GM23338 (cell line): ENCODE results near the gene KCNMA1. TPM values are rescaled to one million over a fixed set of nuclear protein-coding genes. Genes with fewer than 3 reads are reported as not detected.

Experiments used
- ATAC-seq: fragments of 200-7000 bp; cut with Tn5 transposase; 3 replicates; pipeline ENCODE4 v1.9.1; 2020
- DNase-seq: peaks from one replicate; pipeline ENCODE4 v3.0.0-alpha.2; 2015; ENCODE audit warnings: low spot score
- H2AFZ ChIP-seq: fragments of 200-600 bp; sonication (generic); 2 replicates; pipeline ENCODE4 v1.8.0; 2016; ENCODE audit warnings: antibody characterized with exemption, mild to moderate bottlenecking, moderate library complexity
- H3F3A ChIP-seq: fragments of 200-600 bp; sonication (generic); replicated peaks from 2 replicates; pipeline ENCODE4 v1.8.0; 2017; ENCODE audit warnings: antibody characterized with exemption, mixed run types, low read depth
- H3K27ac ChIP-seq: fragments of 200-600 bp; sonication (generic); 2 replicates; pipeline ENCODE4 v1.6.1; 2016; ENCODE audit warnings: low read depth
- H3K27me3 ChIP-seq: fragments of 200-600 bp; sonication (generic); 2 replicates; pipeline ENCODE4 v1.8.0; 2016; ENCODE audit warnings: mild to moderate bottlenecking, mixed run types, moderate library complexity; ENCODE audit not compliant: insufficient read depth
- H3K36me3 ChIP-seq: fragments of 200-600 bp; sonication (generic); 2 replicates; pipeline ENCODE4 v1.8.0; 2016; ENCODE audit warnings: mild to moderate bottlenecking; ENCODE audit not compliant: insufficient read depth
- H3K4me1 ChIP-seq: fragments of 200-600 bp; sonication (generic); 2 replicates; pipeline ENCODE4 v1.8.0; 2016; ENCODE audit warnings: mild to moderate bottlenecking, moderate library complexity; ENCODE audit not compliant: insufficient read depth
- H3K4me2 ChIP-seq: fragments of 200-600 bp; sonication (generic); 2 replicates; pipeline ENCODE4 v1.7.1; 2017; ENCODE audit warnings: mixed run types
- H3K4me3 ChIP-seq: fragments of 200-600 bp; sonication (generic); 2 replicates; pipeline ENCODE4 v1.6.1; 2016; ENCODE audit warnings: mixed run types
- H3K79me2 ChIP-seq: fragments of 200-600 bp; sonication (generic); replicated peaks from 2 replicates; pipeline ENCODE4 v1.8.0; 2017; ENCODE audit warnings: mild to moderate bottlenecking; ENCODE audit not compliant: insufficient read depth
- H3K9me2 ChIP-seq: fragments of 200-600 bp; sonication (generic); 2 replicates; pipeline ENCODE4 v1.8.0; 2017; ENCODE audit not compliant: insufficient read depth
- H4K20me1 ChIP-seq: fragments of 200-600 bp; sonication (generic); replicated peaks from 2 replicates; pipeline ENCODE4 v1.8.0; 2017; ENCODE audit warnings: mild to moderate bottlenecking; ENCODE audit not compliant: insufficient read depth
- H3K27ac Mint-ChIP-seq: 2 replicates; pipeline ENCODE4 v1.8.0; 2020; ENCODE audit warnings: inconsistent platforms, mild to moderate bottlenecking, moderate library complexity, mixed read lengths
- H3K27me3 Mint-ChIP-seq: 3 replicates; pipeline ENCODE4 v1.8.0; 2022; ENCODE audit warnings: low read depth, mild to moderate bottlenecking, moderate library complexity, mixed read lengths, inconsistent platforms; ENCODE audit not compliant: insufficient read depth, poor library complexity
- H3K36me3 Mint-ChIP-seq: 3 replicates; pipeline ENCODE4 v1.8.0; 2021; ENCODE audit warnings: low read depth, mild to moderate bottlenecking, inconsistent platforms, moderate library complexity, mixed read lengths
- H3K4me1 Mint-ChIP-seq: 3 replicates; pipeline ENCODE4 v1.8.0; 2020; ENCODE audit warnings: mild to moderate bottlenecking, inconsistent platforms, mixed read lengths
- H3K4me3 Mint-ChIP-seq: 3 replicates; pipeline ENCODE4 v1.8.0; 2021; ENCODE audit warnings: moderate library complexity, mild to moderate bottlenecking, inconsistent platforms, mixed read lengths
- H3K9me3 Mint-ChIP-seq: 3 replicates; pipeline ENCODE4 v1.8.0; 2020; ENCODE audit warnings: moderate library complexity, mild to moderate bottlenecking, inconsistent platforms, mixed read lengths
- CREB1 ChIP-seq: fragments of 250-450 bp; sonication (Bioruptor Pico); IDR thresholded peaks from 2 replicates; pipeline ENCODE4 v1.5.0; 2020; ENCODE audit warnings: low read depth, mild to moderate bottlenecking, moderate library complexity
- EZH2 ChIP-seq: fragments of 200-600 bp; sonication (generic); IDR thresholded peaks from one replicate; pipeline ENCODE4 v1.8.0; 2017; ENCODE audit warnings: antibody characterized with exemption, mild to moderate bottlenecking, low read depth; ENCODE audit not compliant: unreplicated experiment
- JUNB ChIP-seq: IDR thresholded peaks from one replicate; pipeline ENCODE4 v1.6.1; 2016; ENCODE audit warnings: antibody characterized with exemption; ENCODE audit not compliant: unreplicated experiment
- NANOG ChIP-seq: IDR thresholded peaks from 2 replicates; pipeline ENCODE4 v1.6.1; 2016; ENCODE audit warnings: antibody characterized with exemption, borderline replicate concordance
- POLR2AphosphoS5 ChIP-seq: IDR thresholded peaks from 2 replicates; pipeline ENCODE4 v1.6.1; 2016; ENCODE audit warnings: antibody characterized with exemption, low read depth
- ZNF114 ChIP-seq: fragments of 250-450 bp; sonication (Bioruptor Pico); IDR thresholded peaks from 2 replicates; pipeline ENCODE4 v1.5.0; 2020; ENCODE audit warnings: mild to moderate bottlenecking, moderate library complexity
- ZNF331 ChIP-seq: fragments of 250-450 bp; sonication (Bioruptor Pico); IDR thresholded peaks from 2 replicates; pipeline ENCODE4 v1.5.0; 2020; ENCODE audit warnings: low read depth, mild to moderate bottlenecking, moderate library complexity
- polyA plus RNA-seq: library from polyadenylated mRNA; unstranded; fragments of >200 nt; fragmentation: Nextera tagmentation; extraction: Ambion mirVana; gene quantifications from 2 replicates; pipeline ENCODE4 v1.2.1, GENCODE V29; 2016
- total RNA-seq: library from RNA; depleted of rRNA; stranded (reverse); fragments of >200 nt; shearing (Covaris generic); gene quantifications from 2 replicates; pipeline ENCODE4 v1.2.3, GENCODE V29; 2014
- TF ChIP-seq, protein P1 (sequence below), 2 experiments: fragments of 200-600 bp in 1 of 2; sonication (generic) in 1 of 2; conservative IDR thresholded peaks; 2 replicates each; pipeline versions ENCODE4 v1.5.1 to v1.6.1; 2016 to 2017; ENCODE audit warnings: antibody characterized with exemption in 2 of 2, low read depth in 2 of 2, mild to moderate bottlenecking in 2 of 2, moderate library complexity in 1 of 2
- TF ChIP-seq, protein P2 (sequence below): IDR thresholded peaks from 2 replicates; pipeline ENCODE4 v1.6.1; 2016; ENCODE audit warnings: antibody characterized with exemption
- TF ChIP-seq, protein P3 (sequence below): IDR thresholded peaks from one replicate; pipeline ENCODE4 v1.6.1; 2018; ENCODE audit warnings: antibody characterized with exemption; ENCODE audit not compliant: unreplicated experiment

Gene KCNMA1
- total and polyA plus RNA-seq, 2 experiments from 2014 or later, result 8.2 to 9.0 TPM

DNA sequence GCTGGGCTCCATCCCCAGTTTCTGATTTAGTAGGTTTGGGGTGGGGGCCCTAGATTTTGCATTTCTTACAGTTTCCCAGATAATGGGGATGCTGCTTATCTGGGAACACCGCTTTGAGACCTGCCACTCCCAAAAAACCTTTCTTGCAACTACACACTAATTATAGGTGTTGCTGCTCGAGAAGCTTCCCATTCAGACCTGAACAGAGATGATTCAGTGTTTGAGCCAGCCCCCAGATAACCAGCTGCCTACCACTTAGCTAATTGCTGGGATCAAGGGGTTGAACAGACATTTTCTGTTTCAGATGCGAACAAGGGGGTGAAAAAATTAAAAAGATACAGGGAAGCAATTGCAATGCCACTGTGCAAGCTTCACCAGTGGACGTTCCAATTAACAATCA is 448.5 kb downstream of the KCNMA1 start (continued):
- TF ChIP-seq, protein P1, sequence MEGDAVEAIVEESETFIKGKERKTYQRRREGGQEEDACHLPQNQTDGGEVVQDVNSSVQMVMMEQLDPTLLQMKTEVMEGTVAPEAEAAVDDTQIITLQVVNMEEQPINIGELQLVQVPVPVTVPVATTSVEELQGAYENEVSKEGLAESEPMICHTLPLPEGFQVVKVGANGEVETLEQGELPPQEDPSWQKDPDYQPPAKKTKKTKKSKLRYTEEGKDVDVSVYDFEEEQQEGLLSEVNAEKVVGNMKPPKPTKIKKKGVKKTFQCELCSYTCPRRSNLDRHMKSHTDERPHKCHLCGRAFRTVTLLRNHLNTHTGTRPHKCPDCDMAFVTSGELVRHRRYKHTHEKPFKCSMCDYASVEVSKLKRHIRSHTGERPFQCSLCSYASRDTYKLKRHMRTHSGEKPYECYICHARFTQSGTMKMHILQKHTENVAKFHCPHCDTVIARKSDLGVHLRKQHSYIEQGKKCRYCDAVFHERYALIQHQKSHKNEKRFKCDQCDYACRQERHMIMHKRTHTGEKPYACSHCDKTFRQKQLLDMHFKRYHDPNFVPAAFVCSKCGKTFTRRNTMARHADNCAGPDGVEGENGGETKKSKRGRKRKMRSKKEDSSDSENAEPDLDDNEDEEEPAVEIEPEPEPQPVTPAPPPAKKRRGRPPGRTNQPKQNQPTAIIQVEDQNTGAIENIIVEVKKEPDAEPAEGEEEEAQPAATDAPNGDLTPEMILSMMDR (conservative IDR thresholded peaks at IDR 0.05; ENCODE audit: low read depth in 2 of 2), result no peak
- no peak for TF ChIP-seq EZH2
- TF ChIP-seq, protein P2, sequence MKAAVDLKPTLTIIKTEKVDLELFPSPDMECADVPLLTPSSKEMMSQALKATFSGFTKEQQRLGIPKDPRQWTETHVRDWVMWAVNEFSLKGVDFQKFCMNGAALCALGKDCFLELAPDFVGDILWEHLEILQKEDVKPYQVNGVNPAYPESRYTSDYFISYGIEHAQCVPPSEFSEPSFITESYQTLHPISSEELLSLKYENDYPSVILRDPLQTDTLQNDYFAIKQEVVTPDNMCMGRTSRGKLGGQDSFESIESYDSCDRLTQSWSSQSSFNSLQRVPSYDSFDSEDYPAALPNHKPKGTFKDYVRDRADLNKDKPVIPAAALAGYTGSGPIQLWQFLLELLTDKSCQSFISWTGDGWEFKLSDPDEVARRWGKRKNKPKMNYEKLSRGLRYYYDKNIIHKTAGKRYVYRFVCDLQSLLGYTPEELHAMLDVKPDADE, result no peak
- no peak for TF ChIP-seq CREB1
- no peak for TF ChIP-seq POLR2AphosphoS5
- TF ChIP-seq ZNF114 (CRISPR knock-in tag), result no peak
- TF ChIP-seq, protein P3, sequence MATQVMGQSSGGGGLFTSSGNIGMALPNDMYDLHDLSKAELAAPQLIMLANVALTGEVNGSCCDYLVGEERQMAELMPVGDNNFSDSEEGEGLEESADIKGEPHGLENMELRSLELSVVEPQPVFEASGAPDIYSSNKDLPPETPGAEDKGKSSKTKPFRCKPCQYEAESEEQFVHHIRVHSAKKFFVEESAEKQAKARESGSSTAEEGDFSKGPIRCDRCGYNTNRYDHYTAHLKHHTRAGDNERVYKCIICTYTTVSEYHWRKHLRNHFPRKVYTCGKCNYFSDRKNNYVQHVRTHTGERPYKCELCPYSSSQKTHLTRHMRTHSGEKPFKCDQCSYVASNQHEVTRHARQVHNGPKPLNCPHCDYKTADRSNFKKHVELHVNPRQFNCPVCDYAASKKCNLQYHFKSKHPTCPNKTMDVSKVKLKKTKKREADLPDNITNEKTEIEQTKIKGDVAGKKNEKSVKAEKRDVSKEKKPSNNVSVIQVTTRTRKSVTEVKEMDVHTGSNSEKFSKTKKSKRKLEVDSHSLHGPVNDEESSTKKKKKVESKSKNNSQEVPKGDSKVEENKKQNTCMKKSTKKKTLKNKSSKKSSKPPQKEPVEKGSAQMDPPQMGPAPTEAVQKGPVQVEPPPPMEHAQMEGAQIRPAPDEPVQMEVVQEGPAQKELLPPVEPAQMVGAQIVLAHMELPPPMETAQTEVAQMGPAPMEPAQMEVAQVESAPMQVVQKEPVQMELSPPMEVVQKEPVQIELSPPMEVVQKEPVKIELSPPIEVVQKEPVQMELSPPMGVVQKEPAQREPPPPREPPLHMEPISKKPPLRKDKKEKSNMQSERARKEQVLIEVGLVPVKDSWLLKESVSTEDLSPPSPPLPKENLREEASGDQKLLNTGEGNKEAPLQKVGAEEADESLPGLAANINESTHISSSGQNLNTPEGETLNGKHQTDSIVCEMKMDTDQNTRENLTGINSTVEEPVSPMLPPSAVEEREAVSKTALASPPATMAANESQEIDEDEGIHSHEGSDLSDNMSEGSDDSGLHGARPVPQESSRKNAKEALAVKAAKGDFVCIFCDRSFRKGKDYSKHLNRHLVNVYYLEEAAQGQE, result no peak
- no peak for TF ChIP-seq NANOG
- no peak for TF ChIP-seq JUNB
- TF ChIP-seq ZNF331 (CRISPR knock-in tag), result no peak

DNA sequence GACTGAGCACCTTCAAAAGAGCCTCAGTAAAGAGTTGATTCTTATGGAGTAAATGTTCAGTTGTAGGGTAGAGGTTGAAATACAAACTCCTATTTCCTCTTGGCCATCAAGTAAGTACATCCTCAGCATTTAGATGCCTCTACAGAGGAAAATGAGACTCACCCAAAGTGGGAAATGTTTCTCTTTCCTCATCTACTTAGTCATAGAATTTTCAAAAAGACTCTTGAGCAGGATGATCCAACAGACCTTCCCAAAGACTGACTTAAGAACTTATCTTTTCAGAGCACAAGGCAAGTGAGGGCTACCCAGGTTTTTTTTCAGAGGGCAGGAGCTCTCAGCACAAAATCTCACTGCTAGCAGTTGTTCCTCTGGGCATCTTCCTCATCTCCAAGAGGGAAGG is 449.1 kb downstream of the KCNMA1 start:
- H3K36me3 Mint-ChIP-seq, result no peaks in the 10 kb centered on the region
- no peaks in the 10 kb centered on the region for H3K27me3 Mint-ChIP-seq
- H3K4me3 Mint-ChIP-seq, result no peak overlapping the region
- Histone ChIP-seq H3K9me2 (no peaks in the 10 kb centered on the region), H4K20me1 (no peaks in the 10 kb centered on the region), H3K4me2 (no peak overlapping the region), H3K36me3 (no peaks in the 10 kb centered on the region), H3K4me1 (peaks cover 6% of the 10 kb centered on the region; the same call in 1 of the 2 replicates), H3F3A (no peaks in the 10 kb centered on the region), H2AFZ (no peak overlapping the region), H3K27me3 (no peaks in the 10 kb centered on the region), H3K4me3 (no peak overlapping the region), H3K27ac (no peak overlapping the region), H3K79me2 (no peaks in the 10 kb centered on the region)
- peaks cover 18% of the 10 kb centered on the region for H3K4me1 Mint-ChIP-seq
- DNase-seq (no peak), ATAC-seq (no peak)
- no peak overlapping the region for H3K27ac Mint-ChIP-seq
- TF ChIP-seq, protein P3, result no peak
- no peak for TF ChIP-seq NANOG
- TF ChIP-seq CREB1, result no peak
- TF ChIP-seq JUNB, result no peak
- TF ChIP-seq ZNF114 (CRISPR knock-in tag), result no peak
- H3K9me3 Mint-ChIP-seq, result no peaks in the 10 kb centered on the region
